GM12875 (cell line): ENCODE data around the gene SLC35G2.
"Not testable (repeated sequence)": the region's sequence is repeated elsewhere in the genome, so short reads cannot be mapped to it uniquely, and the experiment has no call there.

Experiments used
- H3K4me3 ChIP-seq: one replicate; pipeline ENCODE4 v1.5.1; 2011; ENCODE audit warnings: low read depth, low read length, control low read depth
- TF ChIP-seq, protein P1 (sequence below): IDR thresholded peaks from 2 replicates; pipeline ENCODE4 v1.5.1; 2011; ENCODE audit warnings: low read depth, mild to moderate bottlenecking, control low read depth, inconsistent platforms, low read length, moderate library complexity, borderline replicate concordance; ENCODE audit not compliant: insufficient read depth

Gene SLC35G2

DNA sequence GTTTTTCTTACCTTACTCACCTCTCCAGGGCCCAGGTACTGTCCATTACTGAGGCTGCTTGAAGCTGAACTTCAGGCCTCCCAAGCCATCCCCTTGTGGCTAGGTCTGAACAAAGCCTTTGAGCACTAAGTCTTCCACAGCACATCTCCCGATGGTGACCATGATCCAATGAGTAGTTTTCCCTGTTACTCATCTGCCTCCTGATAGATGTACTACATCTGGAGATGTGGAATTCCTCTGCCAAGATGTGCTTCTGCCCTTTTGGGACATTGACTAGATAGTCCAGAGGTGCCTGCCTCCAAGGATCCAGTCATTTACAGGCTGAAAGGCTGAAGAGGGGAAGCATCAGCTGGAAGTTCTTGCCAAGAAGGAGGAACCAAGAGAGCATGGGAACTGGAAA lies 28.9 kb upstream of the SLC35G2 start:
- TF ChIP-seq, protein P1, sequence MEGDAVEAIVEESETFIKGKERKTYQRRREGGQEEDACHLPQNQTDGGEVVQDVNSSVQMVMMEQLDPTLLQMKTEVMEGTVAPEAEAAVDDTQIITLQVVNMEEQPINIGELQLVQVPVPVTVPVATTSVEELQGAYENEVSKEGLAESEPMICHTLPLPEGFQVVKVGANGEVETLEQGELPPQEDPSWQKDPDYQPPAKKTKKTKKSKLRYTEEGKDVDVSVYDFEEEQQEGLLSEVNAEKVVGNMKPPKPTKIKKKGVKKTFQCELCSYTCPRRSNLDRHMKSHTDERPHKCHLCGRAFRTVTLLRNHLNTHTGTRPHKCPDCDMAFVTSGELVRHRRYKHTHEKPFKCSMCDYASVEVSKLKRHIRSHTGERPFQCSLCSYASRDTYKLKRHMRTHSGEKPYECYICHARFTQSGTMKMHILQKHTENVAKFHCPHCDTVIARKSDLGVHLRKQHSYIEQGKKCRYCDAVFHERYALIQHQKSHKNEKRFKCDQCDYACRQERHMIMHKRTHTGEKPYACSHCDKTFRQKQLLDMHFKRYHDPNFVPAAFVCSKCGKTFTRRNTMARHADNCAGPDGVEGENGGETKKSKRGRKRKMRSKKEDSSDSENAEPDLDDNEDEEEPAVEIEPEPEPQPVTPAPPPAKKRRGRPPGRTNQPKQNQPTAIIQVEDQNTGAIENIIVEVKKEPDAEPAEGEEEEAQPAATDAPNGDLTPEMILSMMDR, result no peak
- H3K4me3 ChIP-seq, result no peak overlapping the region

DNA sequence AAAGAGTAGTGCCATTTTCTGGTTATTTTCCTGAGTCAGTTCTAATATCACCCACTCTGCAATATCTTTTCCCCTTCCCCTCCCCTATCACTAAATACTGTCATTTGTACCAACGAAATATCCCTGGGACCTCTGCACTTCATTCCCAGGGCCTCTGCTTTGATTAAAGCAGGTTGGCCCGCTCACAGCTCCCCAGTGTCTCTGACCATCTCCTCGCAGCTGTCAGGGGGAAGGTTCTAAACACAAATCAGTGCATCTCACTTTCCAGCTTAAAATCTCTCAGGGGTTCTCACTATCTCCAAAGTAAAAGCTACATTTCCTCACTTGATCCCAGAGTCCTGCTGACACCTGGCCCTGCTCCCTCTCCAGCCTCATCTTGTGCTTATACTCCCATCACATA lies 28.1 kb upstream of the SLC35G2 start:
- no peak overlapping the region for H3K4me3 ChIP-seq
- TF ChIP-seq, protein P1, result no peak

GRCh38 chr3:136792556-136793330 lies 26.2 kb upstream of the SLC35G2 start:
- no peak overlapping the region for H3K4me3 ChIP-seq
- TF ChIP-seq, protein P1, result no peak

DNA sequence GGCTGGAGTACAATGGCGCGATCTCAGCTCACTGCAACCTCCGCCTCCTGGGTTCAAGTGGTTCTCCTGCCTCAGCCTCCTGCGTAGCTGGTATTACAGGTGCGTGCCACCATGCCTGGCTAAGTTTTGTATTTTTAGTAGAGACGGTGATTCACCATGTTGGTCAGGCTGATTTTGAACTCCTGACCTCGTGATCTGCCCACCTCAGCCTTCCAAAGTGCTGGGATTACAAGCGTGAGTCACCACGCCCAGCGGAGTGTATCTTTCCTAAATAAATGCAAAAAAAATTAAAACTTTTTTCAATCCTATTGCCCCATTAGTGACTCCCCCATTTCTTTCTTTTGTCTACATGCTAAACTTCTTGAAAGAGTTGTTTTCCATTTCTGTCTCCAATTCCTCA lies 17.8 kb upstream of the SLC35G2 start:
- H3K4me3 ChIP-seq, result not testable (repeated sequence)

DNA sequence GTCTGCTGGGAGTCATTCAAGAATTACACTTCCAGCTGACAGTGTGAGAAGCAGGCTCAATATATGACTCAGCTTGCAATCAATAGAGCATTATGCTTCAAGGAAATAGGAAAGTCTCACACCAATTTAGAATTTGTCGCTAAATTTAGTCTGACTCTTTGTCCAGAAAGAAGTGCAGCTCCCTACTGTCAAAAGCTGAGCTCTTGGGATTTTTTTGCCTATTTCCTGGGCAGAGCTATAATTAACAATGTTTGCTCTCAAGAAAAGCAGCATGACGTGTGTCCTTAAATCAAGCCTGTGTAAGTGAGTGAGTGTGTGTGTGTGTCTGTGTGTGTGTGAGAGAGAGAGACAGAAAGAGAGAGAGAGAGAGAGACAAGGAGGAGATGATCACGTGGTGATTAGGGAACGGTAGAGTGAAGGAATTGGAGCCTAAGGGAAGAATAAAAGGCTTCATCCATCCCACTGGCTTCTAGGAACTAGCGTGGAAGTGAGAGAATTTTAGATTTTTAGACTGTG lies 16.4 kb upstream of the SLC35G2 start:
- TF ChIP-seq, protein P1, result no peak
- H3K4me3 ChIP-seq, result no peak overlapping the region

DNA sequence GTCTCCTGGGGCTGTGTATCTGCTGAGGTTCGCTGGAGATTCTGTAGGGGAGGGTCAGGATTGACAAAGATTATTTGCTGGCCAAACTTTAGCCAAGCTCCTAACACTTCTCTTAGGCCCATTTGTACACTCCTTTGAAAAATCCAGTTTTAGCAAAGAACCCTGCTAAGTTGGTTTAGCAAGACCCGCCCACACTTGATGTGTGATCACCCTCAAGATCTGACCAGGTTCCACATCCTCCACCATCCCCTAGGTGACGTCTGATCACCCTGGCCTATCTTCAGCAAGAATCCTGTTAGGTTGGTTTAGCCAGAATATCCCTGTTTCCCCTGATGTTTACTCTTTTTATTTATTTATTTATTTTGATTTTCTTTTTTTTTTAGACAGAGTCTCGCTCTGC lies 14.8 kb upstream of the SLC35G2 start:
- TF ChIP-seq, protein P1, result no peak

DNA sequence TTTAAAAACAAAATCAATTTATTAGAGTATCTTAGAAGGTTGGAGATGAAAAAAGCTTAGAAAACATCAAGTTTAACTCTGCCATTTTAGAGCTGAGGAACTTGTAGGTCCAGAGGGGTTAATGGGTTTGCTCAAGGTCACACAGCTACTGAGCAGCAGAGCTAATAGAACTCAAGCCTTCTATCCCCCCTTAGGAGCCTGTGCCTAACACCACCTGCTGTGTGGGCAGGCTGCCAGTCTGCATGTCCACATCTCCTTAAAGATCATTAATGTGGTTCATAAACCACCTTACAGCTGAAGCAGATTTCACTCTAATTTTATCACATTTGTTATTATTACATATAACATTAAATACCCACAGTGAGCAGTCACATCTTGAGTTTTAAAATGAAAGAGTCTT lies 14.1 kb upstream of the SLC35G2 start:
- no peak overlapping the region for H3K4me3 ChIP-seq
- TF ChIP-seq, protein P1, result no peak

More for the DNA sequence above, 14.8 kb upstream of the SLC35G2 start:
- H3K4me3 ChIP-seq, result no peak overlapping the region
